SK-N-SH (cell line): ENCODE results near the gene CLEC10A.

ENCODE experiments used
- GABPA ChIP-seq: IDR thresholded peaks from 2 replicates; pipeline ENCODE4 v1.4.0; 2012; ENCODE audit warnings: low read depth, mild to moderate bottlenecking
- MAX ChIP-seq: IDR thresholded peaks from 2 replicates; pipeline ENCODE4 v1.4.0; 2012; ENCODE audit warnings: low read depth
- NRF1 ChIP-seq: IDR thresholded peaks from 2 replicates; pipeline ENCODE4 v1.6.1; 2012; ENCODE audit warnings: low read depth, mild to moderate bottlenecking, low read length
- RFX5 ChIP-seq: IDR thresholded peaks from 2 replicates; pipeline ENCODE4 v1.6.1; 2012; ENCODE audit warnings: mild to moderate bottlenecking, improper control_type of control experiment, low read length
- SMC3 ChIP-seq: IDR thresholded peaks from 2 replicates; pipeline ENCODE4 v1.6.1; 2012; ENCODE audit warnings: low read depth, low read length, improper control_type of control experiment
- TAF1 ChIP-seq: IDR thresholded peaks from 2 replicates; pipeline ENCODE4 v1.6.1; 2012; ENCODE audit warnings: low read depth, mild to moderate bottlenecking, low read length, moderate library complexity, borderline replicate concordance
- TEAD4 ChIP-seq: IDR thresholded peaks from 2 replicates; pipeline ENCODE4 v1.4.0; 2012; ENCODE audit warnings: mild to moderate bottlenecking, borderline replicate concordance; ENCODE audit not compliant: insufficient read depth
- YY1 ChIP-seq: IDR thresholded peaks from 2 replicates; pipeline ENCODE4 v1.4.0; 2012; ENCODE audit warnings: low read depth, mild to moderate bottlenecking
- ZBTB33 ChIP-seq: IDR thresholded peaks from 2 replicates; pipeline ENCODE4 v1.4.0; 2012; ENCODE audit warnings: low read depth, borderline replicate concordance

DNA sequence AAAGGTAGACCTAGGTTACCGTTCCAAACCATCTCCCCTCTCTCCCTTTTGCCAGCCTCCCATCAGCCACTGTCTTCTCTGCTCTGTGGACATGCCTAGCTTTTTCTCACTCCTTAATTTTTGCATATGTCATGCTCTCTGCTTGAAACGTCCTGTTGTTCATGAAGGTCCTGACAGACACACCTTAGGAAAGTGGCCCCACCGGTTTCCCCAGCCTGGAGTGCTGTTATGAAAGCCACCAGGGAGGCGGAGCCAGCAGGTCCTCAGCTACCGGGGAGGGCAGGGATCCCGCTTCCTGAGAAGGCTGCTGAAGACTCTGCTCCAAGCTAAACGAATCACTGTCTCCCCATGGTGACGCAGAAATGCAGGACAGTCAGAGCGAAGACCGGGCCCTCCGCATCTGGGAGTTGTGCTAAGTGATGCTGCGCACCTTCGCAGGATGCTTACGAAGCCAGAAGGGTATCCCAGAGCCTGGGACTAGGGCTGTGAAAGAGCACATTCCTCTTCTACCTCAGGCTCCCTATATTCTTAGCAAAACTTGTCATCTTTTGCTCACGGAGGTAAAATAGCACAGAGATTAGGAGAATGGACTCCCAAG is 33.8 kb downstream of the CLEC10A start:
- TF ChIP-seq SMC3 (no peak), NRF1 (no peak), YY1 (no peak), GABPA (no peak), ZBTB33 (no peak), MAX (no peak), TAF1 (no peak), RFX5 (no peak), TEAD4 (no peak)
